Epithelial cell of esophagus (primary cell): ENCODE results near the gene SUPT3H.

Source experiments
- DNase-seq: peaks from one replicate; pipeline ENCODE4 v3.0.0; 2010; ENCODE audit warnings: low read depth
- H3K4me3 ChIP-seq: 2 replicates; pipeline ENCODE4 v1.5.1; 2011; ENCODE audit warnings: mild to moderate bottlenecking, low read length, control low read depth
- CTCF ChIP-seq: IDR thresholded peaks from 2 replicates; pipeline ENCODE4 v1.5.1; 2011; ENCODE audit warnings: low read depth, mild to moderate bottlenecking, low read length, control low read depth, inconsistent platforms; ENCODE audit not compliant: insufficient read depth; ENCODE audit errors: missing control alignments

The SUPT3H gene

GRCh38 chr6:44935693-44936300, 441.9 kb downstream of the SUPT3H start:
- no peak for TF ChIP-seq CTCF
- DNase-seq: no peak
- no peak overlapping the region for H3K4me3 ChIP-seq

- TF ChIP-seq CTCF: no peak
- H3K4me3 ChIP-seq: no peak overlapping the region
- DNase-seq: no peak
Measured at GRCh38 chr6:44933108-44933507, 444.6 kb downstream of the SUPT3H start.

GRCh38 chr6:44932651-44933091, 445.1 kb downstream of the SUPT3H start:
- TF ChIP-seq CTCF: no peak
- no peak overlapping the region for H3K4me3 ChIP-seq
- DNase-seq: no peak

GRCh38 chr6:44931385-44931784, 446.3 kb downstream of the SUPT3H start:
- no peak for DNase-seq
- no peak for TF ChIP-seq CTCF
- no peak overlapping the region for H3K4me3 ChIP-seq

GRCh38 chr6:44926556-44926955, 451.2 kb downstream of the SUPT3H start:
- H3K4me3 ChIP-seq: no peak overlapping the region
- peak; percentile 53 for DNase-seq
- TF ChIP-seq CTCF: no peak

GRCh38 chr6:44925100-44925739, 452.5 kb downstream of the SUPT3H start:
- DNase-seq: peak; percentile 39
- no peak overlapping the region for H3K4me3 ChIP-seq
- TF ChIP-seq CTCF: no peak

- no peak for DNase-seq
- TF ChIP-seq CTCF: no peak
- H3K4me3 ChIP-seq: no peak overlapping the region
Measured at GRCh38 chr6:44923444-44923843, 454.3 kb downstream of the SUPT3H start.
